ENCODE measurements around the gene TLR6.

TLR6 gene

GRCh38 chr4:38868059-38868960 is 11.7 kb upstream of the TLR6 start:
- DNase-seq: no peak

GRCh38 chr4:38867478-38868058 is 11.0 kb upstream of the TLR6 start, which contains the start of gene FAM114A1:
FAM114A1 (plus strand) TSS chr4:38867806; CDS start chr4:38878079, 10,273 bp downstream.
- peak in 1 of 5 experiments; percentile 25 for DNase-seq

GRCh38 chr4:38866973-38867477 is 10.4 kb upstream of the TLR6 start:
- DNase-seq: no peak

- no peak for DNase-seq
These were observed 8.8 kb upstream of the TLR6 start for GRCh38 chr4:38865445-38865844.

GRCh38 chr4:38861791-38862190 is 5.2 kb upstream of the TLR6 start:
- DNase-seq: no peak

- peak in 4 of 5 experiments; percentile 32 to 77 (median 45) for DNase-seq
These were observed 4.3 kb upstream of the TLR6 start for GRCh38 chr4:38860788-38861424.

GRCh38 chr4:38859501-38859900 is 2.9 kb upstream of the TLR6 start:
- no peak for DNase-seq

GRCh38 chr4:38858097-38858420 is 1.4 kb upstream of the TLR6 start:
- no peak for DNase-seq

GRCh38 chr4:38857354-38858096 is 908 bp upstream of the TLR6 start:
- no peak for DNase-seq

GRCh38 chr4:38856046-38856445 is 571 bp downstream of the TLR6 start:
- DNase-seq: peak in 1 of 5 experiments; percentile 59

GRCh38 chr4:38855466-38855865 is 1.2 kb downstream of the TLR6 start:
- no peak for DNase-seq

- no peak for DNase-seq
These were observed 10.6 kb downstream of the TLR6 start for GRCh38 chr4:38846015-38846414.

GRCh38 chr4:38842994-38843393 is 13.6 kb downstream of the TLR6 start:
- no peak for DNase-seq

- peak in 2 of 5 experiments; percentile 15 to 62 for DNase-seq
These were observed 18.8 kb downstream of the TLR6 start for GRCh38 chr4:38837849-38838248.

GRCh38 chr4:38837334-38837733 is 19.3 kb downstream of the TLR6 start:
- no peak for DNase-seq

GRCh38 chr4:38834570-38834969 is 22.0 kb downstream of the TLR6 start:
- no peak for DNase-seq

- no peak for DNase-seq
These were observed 23.7 kb downstream of the TLR6 start for GRCh38 chr4:38832624-38833528.

- no peak for DNase-seq
These were observed 24.4 kb downstream of the TLR6 start for GRCh38 chr4:38832206-38832605.

GRCh38 chr4:38831653-38832052 is 25.0 kb downstream of the TLR6 start:
- DNase-seq: no peak

GRCh38 chr4:38829237-38829636 is 27.4 kb downstream of the TLR6 start:
- DNase-seq: no peak

- DNase-seq: no peak
These were observed 32.9 kb downstream of the TLR6 start for GRCh38 chr4:38823766-38824165.
